ENCODE data around the gene DTX3L. TPM values are rescaled to one million over a fixed set of nuclear protein-coding genes. Genes with fewer than 3 reads are reported as not detected.

DTX3L gene
- total RNA-seq, 1 experiment from 2014 or later: 17.3 TPM

GRCh38 chr3:122533931-122534334 is 30.2 kb upstream of the DTX3L start:
- peaks cover 14% of the 10 kb centered on the region for H3K36me3 Mint-ChIP-seq (ENCODE audit: insufficient read depth, unreplicated experiment)
- H3K4me3 ChIP-seq (ENCODE audit: low read depth, low read length): no peak overlapping the region
- TF ChIP-seq, protein P1, sequence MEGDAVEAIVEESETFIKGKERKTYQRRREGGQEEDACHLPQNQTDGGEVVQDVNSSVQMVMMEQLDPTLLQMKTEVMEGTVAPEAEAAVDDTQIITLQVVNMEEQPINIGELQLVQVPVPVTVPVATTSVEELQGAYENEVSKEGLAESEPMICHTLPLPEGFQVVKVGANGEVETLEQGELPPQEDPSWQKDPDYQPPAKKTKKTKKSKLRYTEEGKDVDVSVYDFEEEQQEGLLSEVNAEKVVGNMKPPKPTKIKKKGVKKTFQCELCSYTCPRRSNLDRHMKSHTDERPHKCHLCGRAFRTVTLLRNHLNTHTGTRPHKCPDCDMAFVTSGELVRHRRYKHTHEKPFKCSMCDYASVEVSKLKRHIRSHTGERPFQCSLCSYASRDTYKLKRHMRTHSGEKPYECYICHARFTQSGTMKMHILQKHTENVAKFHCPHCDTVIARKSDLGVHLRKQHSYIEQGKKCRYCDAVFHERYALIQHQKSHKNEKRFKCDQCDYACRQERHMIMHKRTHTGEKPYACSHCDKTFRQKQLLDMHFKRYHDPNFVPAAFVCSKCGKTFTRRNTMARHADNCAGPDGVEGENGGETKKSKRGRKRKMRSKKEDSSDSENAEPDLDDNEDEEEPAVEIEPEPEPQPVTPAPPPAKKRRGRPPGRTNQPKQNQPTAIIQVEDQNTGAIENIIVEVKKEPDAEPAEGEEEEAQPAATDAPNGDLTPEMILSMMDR (IDR thresholded peaks at IDR 0.05; ENCODE audit: insufficient read depth in 1 of 2, low read depth in 1 of 2, low read length in 1 of 2, severe bottlenecking in 1 of 2, unreplicated experiment in 1 of 2): no peak
- intact Hi-C loops (cut with micrococcal nuclease; ENCODE audit: unreplicated experiment): no loop called here
- no peaks in the 10 kb centered on the region for H3K9me3 ChIP-seq
- no peaks in the 10 kb centered on the region for H3K27me3 ChIP-seq (replicated peaks; ENCODE audit: control insufficient read depth, insufficient read depth, low read length)
- H3K4me3 Mint-ChIP-seq (ENCODE audit: unreplicated experiment): no peak overlapping the region
- no peaks in the 10 kb centered on the region for H3K9me3 Mint-ChIP-seq (ENCODE audit: unreplicated experiment)
- no peaks in the 10 kb centered on the region for H3K4me1 Mint-ChIP-seq (ENCODE audit: low read depth, unreplicated experiment)
- H3K4me1 ChIP-seq: no peaks in the 10 kb centered on the region; the same call in 1 of the 2 replicates
- ChIA-PET CTCF (interaction anchor here (0.6 kb wide), 1 partner anchor 637 kb away, joined by 3 read pairs; no protein-coding TSS in a partner anchor), POLR2A (no interaction called here)
- DNase-seq: no peak
- BruUV-seq (replicated peaks): no TSS peak
- no peaks in the 10 kb centered on the region for H3K27me3 Mint-ChIP-seq (ENCODE audit: insufficient read depth, unreplicated experiment)
- no peaks in the 10 kb centered on the region; the same call in 1 of the 2 replicates for H3K36me3 ChIP-seq (ENCODE audit: control insufficient read depth, insufficient read depth, low read length)
- no peak overlapping the region for H3K27ac Mint-ChIP-seq (ENCODE audit: unreplicated experiment)

GRCh38 chr3:122535964-122536631 is 28.0 kb upstream of the DTX3L start:
- POLR2A ChIA-PET: no interaction called here
- BruUV-seq (replicated peaks): no TSS peak

DNA sequence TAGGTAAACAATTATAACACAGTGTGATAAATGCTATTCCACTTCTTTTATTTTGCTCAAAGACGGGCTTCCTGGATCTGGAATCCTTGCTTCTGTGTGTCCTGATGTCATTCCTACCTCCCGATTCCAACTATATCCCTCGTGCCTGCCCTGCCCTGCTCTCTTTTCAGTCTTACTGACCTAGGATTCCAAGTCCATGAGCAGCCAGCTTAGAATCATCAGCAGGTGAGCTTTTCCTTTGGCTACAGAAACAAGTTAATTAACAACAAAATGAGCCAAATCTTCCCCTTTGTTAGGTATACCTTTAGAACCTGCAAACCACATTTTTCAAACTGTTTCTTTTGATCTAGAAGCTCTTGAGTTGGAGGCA is 27.5 kb upstream of the DTX3L start:
- ChIA-PET POLR2A (no interaction called here), CTCF (no interaction called here)
- TF ChIP-seq, protein P1 (IDR thresholded peaks at IDR 0.05; ENCODE audit: insufficient read depth in 1 of 2, low read depth in 1 of 2, low read length in 1 of 2, severe bottlenecking in 1 of 2, unreplicated experiment in 1 of 2): no peak
- Mint-ChIP-seq H3K4me3 (ENCODE audit: unreplicated experiment) (no peak overlapping the region), H3K4me1 (ENCODE audit: low read depth, unreplicated experiment) (no peaks in the 10 kb centered on the region), H3K27me3 (ENCODE audit: insufficient read depth, unreplicated experiment) (no peaks in the 10 kb centered on the region), H3K27ac (ENCODE audit: unreplicated experiment) (no peak overlapping the region), H3K9me3 (ENCODE audit: unreplicated experiment) (no peaks in the 10 kb centered on the region), H3K36me3 (ENCODE audit: insufficient read depth, unreplicated experiment) (peaks cover 14% of the 10 kb centered on the region)
- BruUV-seq (replicated peaks): no TSS peak
- Histone ChIP-seq H3K4me1 (no peaks in the 10 kb centered on the region; the same call in 1 of the 2 replicates), H3K27me3 (replicated peaks; ENCODE audit: control insufficient read depth, insufficient read depth, low read length) (no peaks in the 10 kb centered on the region), H3K36me3 (ENCODE audit: control insufficient read depth, insufficient read depth, low read length) (no peaks in the 10 kb centered on the region; the same call in 1 of the 2 replicates), H3K4me3 (ENCODE audit: low read depth, low read length) (no peak overlapping the region), H3K9me3 (no peaks in the 10 kb centered on the region)
- DNase-seq: no peak
- intact Hi-C loops (cut with micrococcal nuclease; ENCODE audit: unreplicated experiment): no loop called here

More at GRCh38 chr3:122535964-122536631, 28.0 kb upstream of the DTX3L start:
- H3K36me3 ChIP-seq (ENCODE audit: control insufficient read depth, insufficient read depth, low read length): no peaks in the 10 kb centered on the region; the same call in 1 of the 2 replicates
- H3K36me3 Mint-ChIP-seq (ENCODE audit: insufficient read depth, unreplicated experiment): peaks cover 14% of the 10 kb centered on the region
- H3K4me3 ChIP-seq (ENCODE audit: low read depth, low read length): no peak overlapping the region
- no peak for DNase-seq
- H3K9me3 ChIP-seq: no peaks in the 10 kb centered on the region
- CTCF ChIA-PET: no interaction called here
- no peaks in the 10 kb centered on the region; the same call in 1 of the 2 replicates for H3K4me1 ChIP-seq
- H3K4me1 Mint-ChIP-seq (ENCODE audit: low read depth, unreplicated experiment): no peaks in the 10 kb centered on the region
- intact Hi-C loops (cut with micrococcal nuclease; ENCODE audit: unreplicated experiment): no loop called here
- no peaks in the 10 kb centered on the region for H3K27me3 ChIP-seq (replicated peaks; ENCODE audit: control insufficient read depth, insufficient read depth, low read length)
- H3K9me3 Mint-ChIP-seq (ENCODE audit: unreplicated experiment): no peaks in the 10 kb centered on the region
- no peaks in the 10 kb centered on the region for H3K27me3 Mint-ChIP-seq (ENCODE audit: insufficient read depth, unreplicated experiment)
- no peak overlapping the region for H3K4me3 Mint-ChIP-seq (ENCODE audit: unreplicated experiment)
- TF ChIP-seq, protein P1 (IDR thresholded peaks at IDR 0.05; ENCODE audit: insufficient read depth in 1 of 2, low read depth in 1 of 2, low read length in 1 of 2, severe bottlenecking in 1 of 2, unreplicated experiment in 1 of 2): no peak
- no peak overlapping the region for H3K27ac Mint-ChIP-seq (ENCODE audit: unreplicated experiment)

Measured in Caco-2 (cell line).